ENCODE data around the gene LRRC71.

LRRC71 gene

GRCh38 chr1:156941675-156942074 is 21.2 kb downstream of the LRRC71 start:
- H3K27me3 ChIP-seq (ENCODE audit: insufficient read depth, low read length, poor library complexity): peaks cover 30% of the 10 kb centered on the region
- ATAC-seq (ENCODE audit: insufficient read depth, low read depth) (no peak), DNase-seq (no peak)
- H3K4me2 ChIP-seq (ENCODE audit: insufficient read depth, low read length): no peak overlapping the region
- TF ChIP-seq EZH2 (IDR thresholded peaks at IDR 0.05; ENCODE audit: borderline replicate concordance, low read depth, low read length, severe bottlenecking): no peak
- no peak for TF ChIP-seq CTCF (IDR thresholded peaks at IDR 0.05; ENCODE audit: borderline replicate concordance, extremely low read depth, low read length, poor library complexity, severe bottlenecking)
- H3K27ac ChIP-seq (ENCODE audit: low read length): no peak overlapping the region
- no peaks in the 10 kb centered on the region for H3K9me3 ChIP-seq (ENCODE audit: insufficient read depth, low read length, severe bottlenecking)
- H3K9ac ChIP-seq (ENCODE audit: low read depth, low read length): no peak overlapping the region
- H3K4me1 ChIP-seq (ENCODE audit: insufficient read depth, low read length): no peaks in the 10 kb centered on the region
- H3K36me3 ChIP-seq (ENCODE audit: insufficient read depth, low read length): no peaks in the 10 kb centered on the region
- H3K79me2 ChIP-seq (ENCODE audit: insufficient read depth, low read length): no peaks in the 10 kb centered on the region
- H3K4me3 ChIP-seq (ENCODE audit: low read depth in 1 of 2, low read length in 2 of 2): no peak overlapping the region
- no peaks in the 10 kb centered on the region; the same call in 1 of the 2 replicates for H4K20me1 ChIP-seq (ENCODE audit: insufficient read depth, low read length)
- H2AFZ ChIP-seq (ENCODE audit: low read depth, low read length): no peak overlapping the region

- Histone ChIP-seq H3K27ac (ENCODE audit: low read length) (no peak overlapping the region), H2AFZ (ENCODE audit: low read depth, low read length) (no peak overlapping the region), H3K4me1 (ENCODE audit: insufficient read depth, low read length) (no peaks in the 10 kb centered on the region), H3K36me3 (ENCODE audit: insufficient read depth, low read length) (no peaks in the 10 kb centered on the region), H4K20me1 (ENCODE audit: insufficient read depth, low read length) (no peaks in the 10 kb centered on the region; the same call in 1 of the 2 replicates), H3K9me3 (ENCODE audit: insufficient read depth, low read length, severe bottlenecking) (no peaks in the 10 kb centered on the region), H3K4me2 (ENCODE audit: insufficient read depth, low read length) (no peak overlapping the region), H3K27me3 (ENCODE audit: insufficient read depth, low read length, poor library complexity) (peaks cover 30% of the 10 kb centered on the region), H3K4me3 (ENCODE audit: low read depth in 1 of 2, low read length in 2 of 2) (no peak overlapping the region), H3K9ac (ENCODE audit: low read depth, low read length) (no peak overlapping the region), H3K79me2 (ENCODE audit: insufficient read depth, low read length) (no peaks in the 10 kb centered on the region)
- DNase-seq (no peak), ATAC-seq (ENCODE audit: insufficient read depth, low read depth) (no peak)
- no peak for TF ChIP-seq EZH2 (IDR thresholded peaks at IDR 0.05; ENCODE audit: borderline replicate concordance, low read depth, low read length, severe bottlenecking)
- TF ChIP-seq CTCF (IDR thresholded peaks at IDR 0.05; ENCODE audit: borderline replicate concordance, extremely low read depth, low read length, poor library complexity, severe bottlenecking): no peak
Observed at GRCh38 chr1:156942176-156942575, 21.7 kb downstream of the LRRC71 start.

- no peaks in the 10 kb centered on the region for H3K79me2 ChIP-seq (ENCODE audit: insufficient read depth, low read length)
- no peak for TF ChIP-seq CTCF (IDR thresholded peaks at IDR 0.05; ENCODE audit: borderline replicate concordance, extremely low read depth, low read length, poor library complexity, severe bottlenecking)
- TF ChIP-seq EZH2 (IDR thresholded peaks at IDR 0.05; ENCODE audit: borderline replicate concordance, low read depth, low read length, severe bottlenecking): no peak
- peaks cover 30% of the 10 kb centered on the region for H3K27me3 ChIP-seq (ENCODE audit: insufficient read depth, low read length, poor library complexity)
- H3K27ac ChIP-seq (ENCODE audit: low read length): no peak overlapping the region
- H3K9ac ChIP-seq (ENCODE audit: low read depth, low read length): no peak overlapping the region
- ATAC-seq (ENCODE audit: insufficient read depth, low read depth) (no peak), DNase-seq (no peak)
- no peaks in the 10 kb centered on the region for H3K9me3 ChIP-seq (ENCODE audit: insufficient read depth, low read length, severe bottlenecking)
- H2AFZ ChIP-seq (ENCODE audit: low read depth, low read length): no peak overlapping the region
- no peaks in the 10 kb centered on the region; the same call in 1 of the 2 replicates for H4K20me1 ChIP-seq (ENCODE audit: insufficient read depth, low read length)
- H3K4me2 ChIP-seq (ENCODE audit: insufficient read depth, low read length): no peak overlapping the region
- H3K36me3 ChIP-seq (ENCODE audit: insufficient read depth, low read length): no peaks in the 10 kb centered on the region
- H3K4me3 ChIP-seq (ENCODE audit: low read depth in 1 of 2, low read length in 2 of 2): no peak overlapping the region
- no peaks in the 10 kb centered on the region for H3K4me1 ChIP-seq (ENCODE audit: insufficient read depth, low read length)
Observed at GRCh38 chr1:156942576-156942975, 22.1 kb downstream of the LRRC71 start.

GRCh38 chr1:156943756-156944155 is 23.3 kb downstream of the LRRC71 start:
- no peak for ATAC-seq (ENCODE audit: insufficient read depth, low read depth)
- Histone ChIP-seq H3K4me2 (ENCODE audit: insufficient read depth, low read length) (no peak overlapping the region), H3K36me3 (ENCODE audit: insufficient read depth, low read length) (no peaks in the 10 kb centered on the region), H3K9ac (ENCODE audit: low read depth, low read length) (no peak overlapping the region), H3K9me3 (ENCODE audit: insufficient read depth, low read length, severe bottlenecking) (no peaks in the 10 kb centered on the region), H3K27me3 (ENCODE audit: insufficient read depth, low read length, poor library complexity) (peaks cover 27% of the 10 kb centered on the region), H3K4me3 (ENCODE audit: low read depth in 1 of 2, low read length in 2 of 2) (no peak overlapping the region), H2AFZ (ENCODE audit: low read depth, low read length) (no peak overlapping the region), H4K20me1 (ENCODE audit: insufficient read depth, low read length) (no peaks in the 10 kb centered on the region; the same call in 1 of the 2 replicates), H3K27ac (ENCODE audit: low read length) (no peak overlapping the region), H3K79me2 (ENCODE audit: insufficient read depth, low read length) (no peaks in the 10 kb centered on the region), H3K4me1 (ENCODE audit: insufficient read depth, low read length) (no peaks in the 10 kb centered on the region)
- no peak for DNase-seq
- no peak for TF ChIP-seq EZH2 (IDR thresholded peaks at IDR 0.05; ENCODE audit: borderline replicate concordance, low read depth, low read length, severe bottlenecking)
- TF ChIP-seq CTCF (IDR thresholded peaks at IDR 0.05; ENCODE audit: borderline replicate concordance, extremely low read depth, low read length, poor library complexity, severe bottlenecking): no peak
